NCI-H1930 (cell line): ENCODE measurements around the gene TDRD10.
"Not testable (repeated sequence)": the region's sequence is repeated elsewhere in the genome, so short reads cannot be mapped to it uniquely, and the experiment has no call there.

ENCODE experiments used
- DNase-seq, 2 experiments: peaks; one replicate each; lab custom pipeline; 2025; lab: John Stamatoyannopoulos, UW

The TDRD10 gene

DNA sequence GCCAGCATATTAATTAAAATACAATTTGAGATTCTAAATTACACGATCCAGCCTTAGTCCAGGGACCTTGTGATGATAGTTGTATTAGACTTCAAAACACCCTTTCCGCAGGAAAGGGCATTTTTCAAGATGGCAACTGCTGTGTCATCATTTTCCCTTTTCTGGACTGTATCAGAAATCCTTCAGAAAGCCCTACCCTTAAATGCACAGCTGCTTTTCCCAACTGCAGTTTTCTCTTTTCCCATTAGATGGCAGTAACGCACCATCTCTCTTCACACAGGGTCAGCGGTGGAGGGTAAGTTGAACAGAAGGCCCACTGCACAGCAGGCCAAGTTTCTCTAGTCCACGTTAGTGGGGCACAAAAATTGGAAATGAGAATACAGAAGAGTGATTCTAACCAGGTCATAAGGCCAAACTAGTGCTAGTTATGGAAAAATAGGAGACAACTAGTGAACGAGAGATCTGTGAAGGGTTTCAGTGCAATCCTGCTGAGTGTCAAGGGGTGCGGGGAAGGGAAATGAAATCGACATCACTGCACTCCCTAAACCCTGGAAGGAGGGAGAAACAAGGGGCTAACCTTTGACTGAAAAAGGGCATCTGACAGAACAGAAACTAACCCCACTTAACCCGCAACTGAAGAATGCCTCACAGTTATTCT is 22.1 kb upstream of the TDRD10 start:
- peak; percentile 60 to 67 for DNase-seq

GRCh38 chr1:154481053-154481452 is 21.0 kb upstream of the TDRD10 start:
- DNase-seq: no peak

DNA sequence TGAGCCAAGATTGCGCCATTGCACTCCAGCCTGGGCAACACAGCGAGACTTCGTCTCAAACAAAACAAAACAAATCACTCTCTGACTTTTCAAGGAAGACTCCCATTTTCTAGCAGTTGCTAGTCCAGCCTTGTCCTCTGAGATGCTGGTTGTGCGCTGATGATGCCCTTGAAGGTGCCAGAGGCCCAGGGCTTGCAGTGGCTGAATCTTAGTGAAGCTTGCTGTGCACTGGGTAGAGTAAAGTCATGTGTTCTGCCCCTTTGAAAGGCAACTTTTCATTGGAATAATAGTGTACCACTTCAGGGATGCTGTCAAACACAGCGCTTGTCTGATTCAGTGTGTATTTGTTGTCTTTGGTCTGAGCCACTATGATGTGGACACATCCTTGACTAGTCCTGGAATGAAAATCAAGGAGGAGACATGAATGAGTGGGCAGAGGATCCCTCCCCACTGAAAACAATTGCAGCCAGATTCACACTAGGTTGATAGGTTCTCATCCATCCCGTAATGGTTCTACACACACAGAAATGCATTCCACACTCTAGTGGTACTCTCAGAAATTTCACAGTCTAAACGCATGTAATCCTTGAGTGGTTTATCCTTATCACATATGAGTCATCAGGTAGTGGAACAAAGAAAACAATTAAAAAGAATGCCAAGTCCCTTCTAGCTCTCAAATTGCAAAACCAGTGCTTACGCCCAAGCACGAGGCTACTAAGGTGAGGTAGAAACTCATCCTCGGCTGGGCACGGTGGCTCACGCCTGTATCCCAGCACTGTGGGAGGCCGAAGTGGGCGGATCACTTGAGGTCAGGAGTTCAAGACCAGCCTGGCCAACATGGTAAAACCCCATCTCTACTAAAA is 17.8 kb upstream of the TDRD10 start:
- no peak for DNase-seq

DNA sequence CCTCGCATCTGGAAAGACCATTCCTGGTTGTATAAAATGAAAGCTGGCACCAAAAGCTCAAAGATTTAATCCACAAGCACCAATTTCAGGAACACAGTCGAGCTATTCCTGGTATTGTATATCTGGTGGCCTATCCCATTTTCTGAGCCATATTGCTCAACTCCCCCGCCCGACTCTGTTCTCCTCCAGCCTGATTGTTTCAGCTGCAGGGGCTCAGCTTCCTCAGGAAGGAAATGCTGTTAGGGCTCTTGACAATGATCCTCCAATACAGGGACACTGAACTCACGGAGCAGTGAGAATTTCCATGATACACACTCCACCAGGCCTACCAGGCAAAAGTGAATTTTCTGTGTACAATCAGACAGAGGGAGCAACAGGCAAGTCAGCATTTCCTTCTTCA is 16.9 kb upstream of the TDRD10 start:
- no peak for DNase-seq

DNA sequence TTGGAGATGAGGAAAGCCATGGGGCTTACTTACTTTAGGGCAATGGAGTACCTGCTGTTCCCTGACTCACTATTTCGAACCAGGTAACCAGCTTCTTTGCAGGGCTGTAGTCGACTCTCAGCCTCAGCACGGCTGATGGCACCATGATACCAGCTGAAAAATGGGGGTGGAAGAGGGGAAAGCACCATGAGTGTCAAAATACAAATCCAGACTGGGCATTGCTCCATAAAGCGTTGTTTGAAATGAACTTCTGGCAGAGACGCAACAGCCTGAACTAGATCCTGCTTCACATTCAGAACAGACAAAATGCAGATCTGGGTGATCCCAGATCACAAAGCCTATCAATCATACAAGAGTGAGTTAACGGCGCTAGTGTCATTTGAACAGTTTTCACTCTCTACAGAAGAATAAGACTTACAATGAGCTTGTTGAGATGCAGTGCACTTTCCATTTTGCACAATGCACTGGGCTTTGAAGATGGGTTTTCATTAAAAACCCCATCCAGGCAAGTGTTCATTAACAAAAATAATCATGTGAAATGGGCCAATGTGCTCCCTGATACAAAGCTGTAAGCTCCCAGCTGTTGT is 16.0 kb upstream of the TDRD10 start:
- no peak for DNase-seq

DNA sequence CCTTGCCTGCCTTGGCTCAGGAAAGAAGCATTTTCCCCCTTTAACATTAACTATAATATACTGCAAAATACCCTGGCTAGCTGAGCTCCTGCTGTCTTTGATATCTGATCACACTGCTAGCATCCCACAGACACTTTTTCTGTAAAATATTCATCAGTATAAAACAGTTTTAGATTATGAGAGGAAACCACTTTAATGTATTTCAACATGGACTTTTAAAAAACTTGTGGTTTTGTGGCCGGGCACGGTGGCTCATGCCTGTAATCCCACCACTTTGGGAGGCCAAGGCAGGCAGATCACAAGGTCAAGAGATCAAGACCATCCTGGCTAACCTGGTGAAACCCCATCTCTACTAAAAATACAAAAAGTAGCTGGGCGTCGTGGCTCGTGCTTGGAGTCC is 15.3 kb upstream of the TDRD10 start:
- DNase-seq: not testable (repeated sequence)

GRCh38 chr1:154488922-154489321 is 13.1 kb upstream of the TDRD10 start:
- DNase-seq: no peak

- no peak for DNase-seq
These were observed 12.2 kb upstream of the TDRD10 start for GRCh38 chr1:154489695-154490274.

- no peak for DNase-seq
These were observed 11.7 kb upstream of the TDRD10 start for GRCh38 chr1:154490317-154490716.

GRCh38 chr1:154492115-154492514 is 9.9 kb upstream of the TDRD10 start:
- DNase-seq: no peak

GRCh38 chr1:154493276-154493675 is 8.7 kb upstream of the TDRD10 start:
- no peak for DNase-seq

DNA sequence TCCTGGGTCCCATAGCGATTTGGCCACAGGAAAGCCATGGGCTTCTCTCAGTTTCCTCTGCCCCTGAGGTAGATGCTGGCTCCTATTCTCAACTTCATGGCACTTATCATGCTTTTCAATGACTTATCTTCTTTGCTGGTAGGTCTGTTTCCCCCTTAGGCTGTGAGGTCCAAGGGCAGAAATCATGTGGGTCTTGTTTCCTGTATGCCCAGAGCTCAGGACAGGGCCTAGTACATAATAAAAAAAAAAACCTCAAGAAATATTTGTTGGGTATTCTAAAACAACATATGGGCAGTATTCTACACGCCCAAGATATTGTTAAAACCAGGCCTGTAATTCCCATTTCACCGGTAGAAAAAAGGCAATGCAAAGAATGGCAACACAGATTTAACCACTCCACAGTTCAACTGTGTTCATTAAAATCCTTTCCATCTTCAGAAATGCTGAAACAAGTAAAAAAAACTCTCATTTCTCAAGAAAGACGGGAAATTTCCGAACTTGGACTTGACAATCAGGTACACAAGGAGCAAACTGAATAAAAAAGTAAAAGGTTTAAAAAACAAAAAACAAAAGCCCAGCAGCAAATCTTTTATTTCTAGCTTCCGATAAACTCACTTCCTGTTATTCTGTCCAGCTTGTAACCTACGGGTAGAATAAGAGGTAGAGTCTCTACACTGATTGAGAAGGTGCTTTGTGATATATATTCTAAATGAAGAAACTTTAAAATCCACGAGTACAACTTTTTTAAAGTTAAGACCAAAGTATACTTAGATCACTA is 6.3 kb upstream of the TDRD10 start:
- no peak for DNase-seq

DNA sequence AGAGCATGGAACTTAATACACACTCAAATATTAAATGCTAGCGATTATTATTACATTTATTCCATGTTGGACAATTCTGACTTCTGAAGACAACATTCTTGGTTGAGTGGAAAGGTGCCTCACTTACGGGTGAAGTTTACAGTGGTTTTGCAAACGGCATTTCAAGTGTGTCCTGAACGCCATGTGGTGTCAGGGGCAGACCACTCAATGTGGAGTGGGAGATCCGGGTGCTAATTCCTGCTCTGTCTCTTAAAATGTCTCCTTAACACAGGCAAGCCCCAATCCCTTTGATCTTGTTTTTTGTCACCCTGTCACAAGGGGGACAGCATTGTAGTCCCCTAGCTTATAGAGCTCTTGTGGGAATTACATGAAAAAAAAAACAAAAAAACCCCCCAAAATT is 5.6 kb upstream of the TDRD10 start:
- DNase-seq: no peak

GRCh38 chr1:154497026-154497806 is 4.8 kb upstream of the TDRD10 start:
- no peak for DNase-seq

DNA sequence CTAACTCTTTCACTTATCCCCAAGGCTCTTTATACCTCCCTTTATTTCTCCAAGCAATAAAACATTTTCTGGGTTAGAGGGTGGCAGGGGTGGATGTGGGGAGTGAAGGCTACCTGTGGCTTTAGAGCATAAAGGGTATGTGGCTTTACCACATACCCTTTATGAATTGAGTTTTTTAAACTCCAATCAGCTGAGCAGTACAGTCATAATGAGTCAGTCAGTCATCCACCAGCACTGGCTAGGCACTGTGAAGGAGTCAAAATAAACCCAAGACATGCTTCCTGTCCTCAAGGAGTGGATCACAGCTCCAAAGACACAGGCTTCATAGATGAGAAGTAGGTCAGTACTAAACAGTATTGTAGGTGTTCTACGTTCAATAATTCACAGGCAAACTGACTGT is 2.6 kb upstream of the TDRD10 start:
- no peak for DNase-seq

GRCh38 chr1:154500533-154500932 is 1.5 kb upstream of the TDRD10 start:
- no peak for DNase-seq

- DNase-seq: no peak
These were observed 475 bp upstream of the TDRD10 start for GRCh38 chr1:154501423-154502065.

- peak; percentile 10 to 60 for DNase-seq
These were observed 711 bp downstream of the TDRD10 start for GRCh38 chr1:154502744-154503115.

DNA sequence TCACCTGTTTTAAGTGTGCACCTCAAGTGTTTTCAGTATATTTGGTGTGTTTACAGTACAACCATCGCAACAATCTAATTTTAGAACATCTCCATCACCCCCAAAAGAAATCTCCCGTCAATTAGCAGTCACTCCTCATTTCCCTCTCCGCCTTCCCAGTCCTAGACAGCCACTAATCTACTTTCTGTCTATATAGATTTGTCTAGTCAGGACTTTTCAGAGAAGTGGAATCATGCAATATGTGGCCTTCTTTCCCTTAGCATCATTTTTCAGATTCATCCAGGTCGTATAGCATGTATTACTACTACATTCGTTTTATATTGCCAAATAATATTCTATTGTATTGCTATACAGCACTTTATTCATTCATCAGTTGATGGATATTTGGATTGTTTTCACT is 1.9 kb downstream of the TDRD10 start:
- DNase-seq: no peak

DNA sequence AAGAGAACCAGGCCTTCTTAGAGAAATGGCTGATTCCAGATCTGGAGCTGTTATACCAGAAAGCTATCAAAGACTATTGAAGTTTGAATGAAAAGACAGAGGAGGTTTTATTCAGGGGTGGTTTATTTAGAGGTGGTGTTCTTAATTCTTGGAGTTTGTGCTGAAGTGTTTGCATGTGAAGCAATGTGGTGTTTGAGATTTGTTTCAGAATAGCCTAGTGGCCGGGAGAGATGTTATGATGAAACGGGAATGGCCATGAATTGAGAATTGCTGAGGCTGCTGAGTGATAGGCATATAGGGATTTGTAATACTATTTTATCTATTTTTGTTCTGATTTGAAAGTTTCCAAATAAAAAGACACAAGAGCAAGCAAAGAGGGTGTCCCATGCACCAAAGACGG is 10.7 kb downstream of the TDRD10 start:
- no peak for DNase-seq

DNA sequence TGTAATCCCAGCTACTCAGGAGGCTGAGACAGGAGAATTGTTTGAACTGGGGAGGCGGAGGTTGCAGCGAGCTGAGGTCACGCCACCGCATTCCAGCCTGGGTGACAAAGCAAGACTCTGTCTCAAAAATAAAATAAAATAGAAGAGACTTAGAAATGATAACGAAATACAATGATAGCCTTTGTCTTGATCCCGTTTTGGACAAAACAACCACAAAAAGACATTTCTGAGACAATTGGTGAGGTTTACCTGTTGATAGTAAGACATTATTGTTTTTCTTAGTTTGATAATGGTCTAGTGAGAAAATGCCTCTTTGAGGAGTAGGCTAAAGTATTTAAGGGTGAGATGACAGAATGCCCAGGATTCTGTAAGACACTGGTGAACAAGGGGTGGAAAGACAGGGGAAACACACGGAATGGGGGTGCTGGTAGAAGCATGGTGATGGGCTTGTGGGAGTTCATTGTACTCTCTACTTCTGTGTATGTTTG is 12.1 kb downstream of the TDRD10 start:
- DNase-seq: no peak
